ENCODE data around the gene SPIC.

- TF ChIP-seq POLR2AphosphoS5 (IDR thresholded peaks at IDR 0.05) = no peak
- TF ChIP-seq, protein P1, sequence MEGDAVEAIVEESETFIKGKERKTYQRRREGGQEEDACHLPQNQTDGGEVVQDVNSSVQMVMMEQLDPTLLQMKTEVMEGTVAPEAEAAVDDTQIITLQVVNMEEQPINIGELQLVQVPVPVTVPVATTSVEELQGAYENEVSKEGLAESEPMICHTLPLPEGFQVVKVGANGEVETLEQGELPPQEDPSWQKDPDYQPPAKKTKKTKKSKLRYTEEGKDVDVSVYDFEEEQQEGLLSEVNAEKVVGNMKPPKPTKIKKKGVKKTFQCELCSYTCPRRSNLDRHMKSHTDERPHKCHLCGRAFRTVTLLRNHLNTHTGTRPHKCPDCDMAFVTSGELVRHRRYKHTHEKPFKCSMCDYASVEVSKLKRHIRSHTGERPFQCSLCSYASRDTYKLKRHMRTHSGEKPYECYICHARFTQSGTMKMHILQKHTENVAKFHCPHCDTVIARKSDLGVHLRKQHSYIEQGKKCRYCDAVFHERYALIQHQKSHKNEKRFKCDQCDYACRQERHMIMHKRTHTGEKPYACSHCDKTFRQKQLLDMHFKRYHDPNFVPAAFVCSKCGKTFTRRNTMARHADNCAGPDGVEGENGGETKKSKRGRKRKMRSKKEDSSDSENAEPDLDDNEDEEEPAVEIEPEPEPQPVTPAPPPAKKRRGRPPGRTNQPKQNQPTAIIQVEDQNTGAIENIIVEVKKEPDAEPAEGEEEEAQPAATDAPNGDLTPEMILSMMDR (IDR thresholded peaks at IDR 0.05) = no peak
Observed at GRCh38 chr12:101498252-101498651, 23.1 kb downstream of the SPIC start.

Measured in sigmoid colon (tissue), 4 donors.